Measurements from ENCODE around the gene OTOGL.

DNA sequence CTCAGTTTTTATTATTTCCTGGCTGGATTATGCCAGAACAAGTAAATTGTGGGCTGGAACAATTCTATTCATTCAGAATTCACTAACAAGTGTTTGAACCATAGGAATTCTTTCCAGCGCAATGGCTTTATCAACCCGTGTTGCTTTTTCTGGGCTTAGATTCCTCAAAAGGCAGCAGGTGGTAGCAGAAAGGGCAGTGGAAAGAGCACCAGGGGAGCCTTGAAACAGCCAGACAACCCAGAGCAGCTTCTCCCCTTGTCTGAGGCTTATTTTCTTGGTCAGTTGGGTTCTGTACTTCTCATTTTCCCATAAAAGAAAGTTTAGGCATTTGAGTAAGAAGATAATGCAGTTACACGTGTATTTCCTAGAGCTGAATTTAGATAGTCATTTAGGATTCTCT, 130.7 kb downstream of the OTOGL start:
- TF ChIP-seq POLR2A (IDR thresholded peaks at IDR 0.05): no peak
- TF ChIP-seq, protein P1, sequence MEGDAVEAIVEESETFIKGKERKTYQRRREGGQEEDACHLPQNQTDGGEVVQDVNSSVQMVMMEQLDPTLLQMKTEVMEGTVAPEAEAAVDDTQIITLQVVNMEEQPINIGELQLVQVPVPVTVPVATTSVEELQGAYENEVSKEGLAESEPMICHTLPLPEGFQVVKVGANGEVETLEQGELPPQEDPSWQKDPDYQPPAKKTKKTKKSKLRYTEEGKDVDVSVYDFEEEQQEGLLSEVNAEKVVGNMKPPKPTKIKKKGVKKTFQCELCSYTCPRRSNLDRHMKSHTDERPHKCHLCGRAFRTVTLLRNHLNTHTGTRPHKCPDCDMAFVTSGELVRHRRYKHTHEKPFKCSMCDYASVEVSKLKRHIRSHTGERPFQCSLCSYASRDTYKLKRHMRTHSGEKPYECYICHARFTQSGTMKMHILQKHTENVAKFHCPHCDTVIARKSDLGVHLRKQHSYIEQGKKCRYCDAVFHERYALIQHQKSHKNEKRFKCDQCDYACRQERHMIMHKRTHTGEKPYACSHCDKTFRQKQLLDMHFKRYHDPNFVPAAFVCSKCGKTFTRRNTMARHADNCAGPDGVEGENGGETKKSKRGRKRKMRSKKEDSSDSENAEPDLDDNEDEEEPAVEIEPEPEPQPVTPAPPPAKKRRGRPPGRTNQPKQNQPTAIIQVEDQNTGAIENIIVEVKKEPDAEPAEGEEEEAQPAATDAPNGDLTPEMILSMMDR (IDR thresholded peaks at IDR 0.05): no peak

Measured in breast epithelium (tissue), 3 donors.